ENCODE results near the gene TAAR9. TPM values are rescaled to one million over a fixed set of nuclear protein-coding genes. Genes with fewer than 3 reads are reported as not detected.

The TAAR9 gene
- total RNA-seq, 1 experiment from 2014 or later = not detected

DNA sequence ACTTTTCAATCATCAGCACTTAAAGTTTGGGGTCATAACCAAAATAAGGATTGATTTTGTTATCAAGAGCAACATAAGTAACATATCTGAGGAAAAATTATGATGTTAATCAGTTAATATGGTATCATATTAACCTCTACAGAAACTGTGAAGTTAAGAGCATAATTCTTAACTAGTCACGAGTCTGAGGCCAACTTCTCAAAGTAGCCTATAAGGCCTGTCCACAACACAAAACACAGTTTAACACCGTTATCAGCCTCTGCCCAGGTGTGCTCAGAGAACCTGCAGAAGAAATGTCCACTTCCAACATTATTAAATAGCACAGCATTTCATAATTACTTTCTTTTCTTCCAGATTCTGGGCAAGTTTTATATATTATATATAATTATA is 26.3 kb upstream of the TAAR9 start:
- peaks cover 6 to 18% of the 10 kb centered on the region in 2 experiments for H3K4me1 ChIP-seq (ENCODE audit: control insufficient read depth in 1 of 2, insufficient read depth in 2 of 2, low read length in 2 of 2)
- intact Hi-C loops (cut with micrococcal nuclease) = no loop called here
- peak overlapping the region; percentile 46 to 79; a peak in 3 of 4 replicates for H3K4me3 ChIP-seq (replicated peaks in 1 of 2; ENCODE audit: low read depth in 1 of 2, low read length in 2 of 2)
- H3K9me2 ChIP-seq (ENCODE audit: insufficient read depth) = no peaks in the 10 kb centered on the region
- peak overlapping the region; percentile 72; the same call in 1 of the 2 replicates for H3K9ac ChIP-seq (ENCODE audit: low read length)
- H3K4me2 ChIP-seq (ENCODE audit: low read length) = peak overlapping the region; percentile 86
- ATAC-seq (no peak), DNase-seq (ENCODE audit: low read depth, low spot score) (no peak)
- H2AFZ ChIP-seq (ENCODE audit: low read depth, low read length, poor library complexity, severe bottlenecking) = no peak overlapping the region
- ChIA-PET POLR2A (no interaction called here), CTCF (interaction anchor here (1.1 to 1.7 kb wide), 3 partner anchors 19 to 310 kb away, joined by 3 to 7 read pairs (median 4); no protein-coding TSS in a partner anchor), RAD21 (ENCODE audit: low non-redundant PET in 1 of 2, low total read pairs in 2 of 2, uncharacterized antibody in 2 of 2, unreplicated experiment in 2 of 2) (interaction anchor here in 1 of 2 experiments (0.6 kb wide), 1 partner anchor 216 kb away, joined by 3 read pairs; no protein-coding TSS in a partner anchor)
- no peak for TF ChIP-seq SP1 (IDR thresholded peaks at IDR 0.05; ENCODE audit: low read depth)
- BruUV-seq (replicated peaks) = no TSS peak
- H3K36me3 ChIP-seq (ENCODE audit: control insufficient read depth in 1 of 2, insufficient read depth in 2 of 2, low read length in 2 of 2) = no peaks in the 10 kb centered on the region
- peaks cover 50% of the 10 kb centered on the region for H3K79me2 ChIP-seq (ENCODE audit: insufficient read depth, low read length)
- H4K20me1 ChIP-seq (ENCODE audit: insufficient read depth) = no peaks in the 10 kb centered on the region
- H3K27me3 ChIP-seq (ENCODE audit: insufficient read depth, low read length) = no peaks in the 10 kb centered on the region
- H3K9me3 ChIP-seq (ENCODE audit: control insufficient read depth in 1 of 2, insufficient read depth in 1 of 2, low read depth in 1 of 2, low read length in 2 of 2) = no peaks in the 10 kb centered on the region
- no peak overlapping the region for H3K27ac ChIP-seq (ENCODE audit: low read depth, low read length)

- TF ChIP-seq MAX (IDR thresholded peaks at IDR 0.05) (no peak), SIN3A (IDR thresholded peaks at IDR 0.05; ENCODE audit: low read depth) (no peak), POLR2A (IDR thresholded peaks at IDR 0.05; ENCODE audit: borderline replicate concordance, extremely low read depth, insufficient read depth, insufficient read length) (no peak)
- ChIA-PET CTCF (interaction anchor here (0.9 to 1.7 kb wide), 7 partner anchors 18 to 587 kb away, joined by 3 to 7 read pairs (median 5); no protein-coding TSS in a partner anchor), POLR2A (interaction anchor here (0.8 to 1.5 kb wide), 4 partner anchors 11 to 302 kb away, joined by 3 to 5 read pairs (median 3); partner anchors contain the start of gene RPS12), RAD21 (ENCODE audit: low non-redundant PET in 1 of 2, low total read pairs in 2 of 2, uncharacterized antibody in 2 of 2, unreplicated experiment in 2 of 2) (interaction anchor here in 1 of 2 experiments (0.6 kb wide), 1 partner anchor 216 kb away, joined by 3 read pairs; no protein-coding TSS in a partner anchor)
- peak overlapping the region; percentile 50; the same call in 1 of the 2 replicates for H3K27ac ChIP-seq (ENCODE audit: low read depth, low read length)
- no TSS peak for BruUV-seq (replicated peaks)
- DNase-seq (ENCODE audit: low read depth, low spot score) (no peak), ATAC-seq (no peak)
- H3K79me2 ChIP-seq (ENCODE audit: insufficient read depth, low read length) = peaks cover 46% of the 10 kb centered on the region
- H2AFZ ChIP-seq (ENCODE audit: low read depth, low read length, poor library complexity, severe bottlenecking) = peak overlapping the region; percentile 58
- H3K4me3 ChIP-seq (replicated peaks in 1 of 2; ENCODE audit: low read depth in 1 of 2, low read length in 2 of 2) = peak overlapping the region; percentile 46 to 79
- peaks cover 6 to 18% of the 10 kb centered on the region in 2 experiments for H3K4me1 ChIP-seq (ENCODE audit: control insufficient read depth in 1 of 2, insufficient read depth in 2 of 2, low read length in 2 of 2)
- no peaks in the 10 kb centered on the region for H3K27me3 ChIP-seq (ENCODE audit: insufficient read depth, low read length)
- H3K9me2 ChIP-seq (ENCODE audit: insufficient read depth) = no peaks in the 10 kb centered on the region
- H3K9ac ChIP-seq (ENCODE audit: low read length) = peak overlapping the region; percentile 72
- no peaks in the 10 kb centered on the region for H4K20me1 ChIP-seq (ENCODE audit: insufficient read depth)
- H3K4me2 ChIP-seq (ENCODE audit: low read length) = peak overlapping the region; percentile 86
- intact Hi-C loops (cut with micrococcal nuclease) = no loop called here
- H3K36me3 ChIP-seq (ENCODE audit: control insufficient read depth in 1 of 2, insufficient read depth in 2 of 2, low read length in 2 of 2) = no peaks in the 10 kb centered on the region
- no peaks in the 10 kb centered on the region for H3K9me3 ChIP-seq (ENCODE audit: control insufficient read depth in 1 of 2, insufficient read depth in 1 of 2, low read depth in 1 of 2, low read length in 2 of 2)
Observed at GRCh38 chr6:132512342-132512637, 25.8 kb upstream of the TAAR9 start.
